COR-L47 (cell line): ENCODE data around the gene NBL1.

Experiments
- DNase-seq: peaks from one replicate; lab custom pipeline; 2025; lab: John Stamatoyannopoulos, UW

Gene NBL1

GRCh38 chr1:19703280-19703679 is 59.2 kb downstream of the NBL1 start:
- no peak for DNase-seq

- peak; percentile 63 for DNase-seq
Observed at GRCh38 chr1:19704247-19705113, 60.4 kb downstream of the NBL1 start.

GRCh38 chr1:19705464-19705863 is 61.4 kb downstream of the NBL1 start:
- DNase-seq: no peak

GRCh38 chr1:19706136-19706535 is 62.0 kb downstream of the NBL1 start:
- DNase-seq: no peak
